GM21786 (cell line): Measurements from ENCODE around the gene ELOVL7.
"Not testable (repeated sequence)": the region's sequence is repeated elsewhere in the genome, so short reads cannot be mapped to it uniquely, and the experiment has no call there.

Experiments used
- ATAC-seq: cut with Tn5 transposase; IDR thresholded peaks from one replicate; pipeline ENCODE4 v1.9.1; 2021; ENCODE audit not compliant: unreplicated experiment

Gene ELOVL7

GRCh38 chr5:60833520-60833919, 10.5 kb downstream of the ELOVL7 start:
- ATAC-seq: no peak

- ATAC-seq: peak; percentile 31
These were observed 13.4 kb downstream of the ELOVL7 start for GRCh38 chr5:60830581-60831127.

DNA sequence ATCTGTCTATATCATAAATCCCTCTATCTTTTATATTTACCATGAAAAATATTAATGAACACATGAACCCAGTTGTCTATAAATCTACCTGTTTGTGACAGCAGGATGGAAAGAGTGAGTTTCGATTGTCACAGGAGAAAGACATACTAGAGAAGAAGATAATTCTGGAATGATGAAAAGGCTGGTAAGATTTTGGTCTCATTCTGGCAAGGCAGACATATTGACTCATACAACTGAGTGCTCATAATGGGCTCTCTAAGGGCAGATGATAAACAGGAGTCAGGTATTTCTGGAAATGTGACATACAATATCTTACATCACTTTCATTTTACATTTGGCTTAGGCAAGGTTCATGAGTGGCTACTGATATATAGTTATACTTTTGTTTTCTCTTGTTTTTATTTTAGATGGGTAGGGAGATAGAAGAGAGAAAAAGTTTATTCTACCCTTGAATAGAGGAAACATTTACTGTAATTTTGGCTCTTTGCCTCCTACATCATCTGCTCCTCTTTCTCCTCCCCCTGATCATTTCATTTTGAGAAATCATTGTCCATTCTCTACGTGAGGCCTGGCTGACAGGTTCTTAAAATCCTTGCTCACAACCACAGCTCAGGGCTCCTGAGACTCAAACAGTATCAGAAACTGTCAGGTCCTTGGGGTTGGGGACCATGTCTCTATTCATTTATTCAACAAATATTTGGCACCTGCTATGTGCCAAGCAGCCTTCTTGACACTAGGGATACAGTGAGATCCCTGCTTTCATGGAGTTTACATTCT, 14.4 kb downstream of the ELOVL7 start:
- ATAC-seq: no peak

GRCh38 chr5:60827201-60827600, 16.9 kb downstream of the ELOVL7 start:
- no peak for ATAC-seq

DNA sequence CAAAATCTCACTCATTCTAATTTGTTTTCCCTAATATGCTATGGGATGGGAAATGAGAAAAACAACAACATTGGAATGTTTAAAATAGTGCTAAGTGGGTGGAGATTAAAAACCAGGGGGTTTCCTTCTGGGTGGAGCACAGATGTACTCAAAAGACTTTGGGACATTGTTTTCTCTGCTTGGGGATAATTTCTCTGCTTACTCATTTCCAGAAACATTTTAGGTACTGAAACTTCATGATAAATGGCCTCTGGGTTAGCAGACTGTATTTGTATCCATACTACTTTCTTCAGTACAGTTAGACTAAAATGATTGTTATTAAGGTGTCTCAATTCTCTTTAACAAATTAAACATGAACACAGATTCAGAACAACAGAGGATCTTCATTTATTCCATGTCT, 17.4 kb downstream of the ELOVL7 start:
- peak; percentile 75 for ATAC-seq

DNA sequence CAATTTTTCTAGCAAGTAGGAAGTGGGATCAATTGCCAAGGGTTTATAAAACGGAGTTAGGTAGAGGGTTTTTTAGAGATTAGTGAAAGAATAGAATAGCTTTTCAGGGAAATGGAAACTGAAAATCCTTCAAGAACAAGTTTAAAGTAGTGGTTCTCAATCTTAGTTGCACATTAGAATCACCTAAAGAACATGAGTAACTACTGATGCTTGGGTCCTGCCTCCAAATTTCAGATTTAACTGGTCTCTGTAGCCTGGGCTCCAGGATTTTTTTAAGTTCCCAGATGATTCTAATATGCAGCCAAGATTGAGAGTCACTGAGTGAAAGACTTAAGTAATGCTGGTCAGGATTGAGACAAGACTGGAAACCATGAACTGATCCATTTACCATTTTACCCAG, 20.5 kb downstream of the ELOVL7 start:
- ATAC-seq: no peak

DNA sequence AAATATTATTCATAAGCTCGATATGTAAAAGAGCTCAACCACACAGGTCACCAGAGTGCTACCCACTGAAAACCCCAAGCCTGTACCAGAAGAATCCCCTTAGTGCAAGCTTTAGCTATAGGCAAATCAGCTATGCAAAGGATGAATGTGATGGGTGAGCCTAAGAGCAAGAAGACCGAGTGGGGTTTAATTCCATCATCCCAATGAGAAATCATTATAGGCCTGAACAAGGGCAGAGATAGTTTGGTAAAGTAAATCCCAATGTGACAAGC, 21.8 kb downstream of the ELOVL7 start:
- ATAC-seq: no peak

DNA sequence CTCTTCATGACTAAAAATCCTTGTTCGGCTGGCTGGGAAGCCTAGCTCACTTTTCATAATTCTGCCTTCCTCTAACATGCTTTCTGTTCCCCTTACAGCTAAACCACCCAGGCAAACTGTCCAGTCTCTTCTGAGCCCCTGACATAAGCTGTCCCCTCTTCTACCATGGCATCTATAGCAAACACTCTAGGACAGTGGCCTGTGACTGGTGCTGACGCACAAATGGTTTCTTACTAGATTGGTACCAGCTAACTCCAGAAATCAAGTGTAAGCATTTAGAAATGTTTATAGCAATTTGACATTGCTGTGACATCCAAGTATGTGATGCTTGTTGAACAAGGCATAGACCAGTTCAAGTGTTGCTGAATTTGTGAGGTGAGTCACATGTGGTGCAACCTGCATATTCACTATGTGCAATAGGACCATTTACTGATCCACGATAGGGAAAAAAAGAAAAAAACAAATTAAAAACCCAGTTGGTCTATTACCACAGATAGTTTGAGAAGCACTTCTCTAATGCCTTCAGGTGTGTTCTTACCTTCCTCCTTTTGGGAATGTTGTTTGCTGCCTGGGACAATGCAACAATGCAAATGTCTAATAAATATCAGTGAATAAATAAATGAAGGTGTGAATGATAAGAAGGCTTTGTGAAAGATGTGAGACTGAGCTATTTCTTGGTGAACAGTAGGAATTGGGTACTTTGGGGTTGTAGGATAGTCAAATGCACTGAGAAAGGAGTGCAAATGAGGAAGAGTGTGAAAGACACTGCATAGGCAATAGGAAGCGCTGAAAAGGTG, 22.4 kb downstream of the ELOVL7 start:
- no peak for ATAC-seq

GRCh38 chr5:60820593-60821487, 23.2 kb downstream of the ELOVL7 start:
- no peak for ATAC-seq

- not testable (repeated sequence) for ATAC-seq
These were observed 27.9 kb downstream of the ELOVL7 start for GRCh38 chr5:60816138-60816537.

- ATAC-seq: no peak
These were observed 29.6 kb downstream of the ELOVL7 start for GRCh38 chr5:60814498-60814897.

DNA sequence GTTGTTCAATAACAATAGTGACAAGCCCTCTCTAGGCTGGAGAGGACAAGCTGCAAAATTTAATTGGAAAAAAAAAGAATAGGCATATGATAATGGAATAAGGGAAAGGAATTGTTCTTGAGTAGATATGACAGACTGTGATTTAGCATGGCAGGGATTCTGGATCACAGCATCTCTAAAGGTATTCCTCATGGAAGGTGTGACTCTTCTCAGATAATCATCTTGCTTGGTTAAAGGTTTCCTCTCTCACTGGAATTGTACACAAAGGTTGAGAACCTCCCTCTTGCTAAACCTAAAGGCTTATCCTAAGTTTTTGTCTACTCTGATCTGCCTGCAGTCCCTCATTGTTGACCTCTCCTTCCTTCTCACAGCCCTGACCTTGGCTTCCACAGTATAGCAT, 31.6 kb downstream of the ELOVL7 start:
- no peak for ATAC-seq

DNA sequence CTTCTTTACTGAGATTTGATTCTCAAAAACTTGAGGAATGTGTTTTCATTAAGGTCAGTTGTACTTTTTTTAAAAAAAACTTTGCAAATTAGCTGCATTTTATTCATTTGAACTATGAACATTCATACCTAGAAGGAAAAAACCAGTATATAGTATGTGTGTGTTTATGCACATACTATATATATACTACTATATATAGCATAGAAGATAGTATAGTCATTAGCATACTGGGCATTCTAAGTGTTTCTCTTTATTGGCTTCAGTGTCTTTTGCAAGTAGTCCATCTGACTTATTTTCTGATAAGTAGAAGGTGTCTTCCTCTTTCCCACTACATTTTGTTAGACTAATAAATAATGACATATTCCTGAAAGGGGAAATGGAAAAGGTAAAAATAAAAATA, 33.0 kb downstream of the ELOVL7 start:
- ATAC-seq: peak; percentile 51

- ATAC-seq: peak; percentile 94
These were observed 33.5 kb downstream of the ELOVL7 start for GRCh38 chr5:60810438-60811085.

DNA sequence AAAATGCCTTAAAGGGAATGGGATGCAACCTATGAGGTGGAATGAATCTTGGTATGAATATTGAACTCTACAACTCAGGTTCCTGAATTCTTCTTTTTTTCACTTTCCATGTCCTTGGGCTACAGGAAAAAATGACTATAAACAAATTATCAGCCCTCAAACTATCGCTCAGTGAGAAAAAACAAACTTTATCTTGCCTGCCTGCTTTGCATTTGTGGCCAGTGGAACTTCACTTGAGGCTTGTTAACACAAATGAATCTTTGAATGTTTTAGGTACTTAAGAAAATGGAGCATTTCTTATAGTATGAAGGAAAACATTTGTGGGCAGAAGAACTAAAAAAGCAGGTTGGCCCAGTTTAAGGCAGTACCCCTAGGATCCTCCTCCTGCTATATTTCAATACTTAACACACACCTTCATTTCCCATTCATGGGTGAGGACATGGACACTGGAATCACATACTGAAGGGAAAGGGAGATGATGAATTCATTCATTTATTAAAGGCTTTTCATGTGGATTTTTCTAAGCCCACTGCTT, 34.1 kb downstream of the ELOVL7 start:
- ATAC-seq: no peak

DNA sequence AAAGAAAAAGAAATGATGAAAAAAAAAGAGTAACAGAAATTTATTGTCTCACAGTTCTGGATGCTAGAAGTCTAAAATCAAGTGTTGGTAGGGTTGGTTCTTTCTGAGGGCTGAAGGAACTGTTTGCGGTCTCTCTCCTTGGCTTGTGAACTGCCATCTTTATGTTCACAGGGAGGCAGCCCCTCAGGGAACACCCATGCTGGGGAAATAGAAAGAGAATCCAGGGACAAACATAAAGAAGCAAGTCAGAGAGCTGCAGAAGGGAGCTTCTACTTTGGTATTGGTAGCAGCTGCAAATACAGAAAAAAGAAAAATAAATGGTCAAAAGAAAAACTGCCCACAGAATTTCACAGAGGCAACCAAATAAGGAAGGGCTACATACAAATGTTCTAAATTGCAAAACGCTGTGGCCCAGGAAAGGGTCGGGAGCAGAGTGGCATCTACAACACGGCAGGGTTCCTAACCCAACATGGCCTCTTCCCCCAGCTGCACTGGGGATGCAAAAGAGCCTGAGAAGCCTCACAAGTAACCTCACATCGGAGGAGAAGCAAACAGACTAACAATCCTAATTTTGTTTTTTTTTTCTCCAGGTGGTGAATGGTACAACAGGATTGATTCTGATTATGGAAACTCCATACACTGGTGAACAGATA, 37.4 kb downstream of the ELOVL7 start:
- ATAC-seq: no peak

- ATAC-seq: no peak
These were observed 38.6 kb downstream of the ELOVL7 start for GRCh38 chr5:60805463-60805862.

- ATAC-seq: no peak
These were observed 40.4 kb downstream of the ELOVL7 start for GRCh38 chr5:60803712-60804111.

DNA sequence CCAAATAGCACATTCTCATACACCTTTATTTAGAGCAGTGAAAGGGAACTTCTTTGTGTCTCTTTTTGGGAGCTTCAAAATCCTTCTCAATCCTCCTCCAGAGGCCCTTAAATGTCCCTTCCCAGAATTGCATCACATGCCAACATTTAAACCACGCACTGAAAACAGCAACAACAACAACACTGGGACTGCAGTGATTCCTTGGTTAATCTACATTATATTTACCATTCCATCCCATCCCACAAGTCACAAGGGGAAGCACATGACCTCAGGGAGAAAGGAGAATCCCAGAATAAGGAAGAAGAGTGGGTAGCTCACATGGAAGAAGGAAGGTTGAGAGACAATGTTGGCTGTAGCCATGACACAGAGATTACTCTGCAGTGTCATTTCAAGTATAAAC, 41.1 kb downstream of the ELOVL7 start:
- no peak for ATAC-seq

DNA sequence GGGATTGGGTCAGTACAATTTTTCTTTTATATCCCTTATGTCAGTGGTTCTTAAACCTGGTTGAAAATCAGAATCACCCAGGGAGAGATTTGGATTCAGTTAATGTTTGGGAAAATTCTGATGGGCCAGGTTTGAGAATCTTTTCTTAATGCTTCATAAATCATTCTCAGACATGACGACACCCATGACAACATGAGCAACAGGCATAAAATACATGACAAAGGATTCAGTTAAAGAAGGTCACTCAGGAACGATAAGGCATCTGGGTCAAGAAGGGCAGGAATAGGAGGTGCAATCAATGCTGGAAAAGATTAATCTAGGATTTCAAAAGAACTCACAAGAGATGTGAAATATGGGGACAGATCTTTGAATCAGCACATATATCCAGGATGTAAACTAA, 41.8 kb downstream of the ELOVL7 start:
- no peak for ATAC-seq
